Measurements from ENCODE around the gene SPART. TPM values are rescaled to one million over a fixed set of nuclear protein-coding genes. Genes with fewer than 3 reads are reported as not detected.
"Not testable (repeated sequence)": the region's sequence is repeated elsewhere in the genome, so short reads cannot be mapped to it uniquely, and the experiment has no call there.

The SPART gene
- total RNA-seq, 2 donors from 2014 or later, result 86.8 to 116 TPM

GRCh38 chr13:36339600-36340155, 6.5 kb downstream of the SPART start:
- no peaks in the 10 kb centered on the region for H3K27me3 ChIP-seq (replicated peaks; ENCODE audit: insufficient read depth)
- no peak overlapping the region for H3K4me3 ChIP-seq
- TF ChIP-seq CTCF (IDR thresholded peaks at IDR 0.05), result no peak
- no peak for ATAC-seq (ENCODE audit: insufficient number of reproducible peaks, low FRiP score, low read depth)
- peaks cover 12 to 52% of the 10 kb centered on the region in 2 donors for H3K4me1 ChIP-seq (ENCODE audit: control insufficient read depth in 1 of 2, low read depth in 2 of 2)
- H3K27ac ChIP-seq, result no peak overlapping the region
- DNase-seq (ENCODE audit: low spot score), result no peak
- no peaks in the 10 kb centered on the region for H3K9me3 ChIP-seq
- H3K36me3 ChIP-seq, result peaks cover 4% of the 10 kb centered on the region

DNA sequence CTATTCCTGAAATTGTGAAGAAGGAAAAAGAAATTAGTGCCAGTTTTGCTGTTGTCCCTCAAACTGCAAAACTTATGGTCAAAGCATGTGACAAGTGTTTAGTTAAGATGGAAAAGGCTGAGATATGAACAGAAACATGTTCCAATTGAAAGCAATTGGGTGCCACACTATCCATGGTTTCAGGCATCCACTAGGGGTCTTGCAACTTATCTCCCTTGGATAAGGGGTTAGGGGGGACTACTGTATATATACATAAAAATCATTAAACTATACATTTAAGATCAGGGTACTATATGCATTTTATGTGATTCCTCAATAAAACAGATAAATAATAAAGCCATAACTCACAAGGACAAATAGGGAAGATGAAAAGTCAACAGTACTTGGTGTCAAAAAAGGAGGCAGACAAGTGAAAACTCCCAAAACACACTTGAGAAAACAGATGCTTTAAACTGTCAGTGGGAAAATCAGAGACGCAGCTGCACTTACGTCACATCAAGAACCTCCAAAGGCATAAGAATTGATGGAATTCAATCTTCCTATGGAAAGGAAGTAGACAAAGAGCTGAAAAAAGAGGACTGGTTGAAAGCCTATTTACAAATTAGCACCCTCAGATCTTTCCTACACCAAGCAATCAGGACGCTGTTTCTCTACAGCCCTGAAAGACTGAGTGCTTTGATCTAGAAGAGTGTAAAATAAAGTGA, 8.1 kb downstream of the SPART start:
- DNase-seq (ENCODE audit: low spot score) (no peak), ATAC-seq (ENCODE audit: insufficient number of reproducible peaks, low FRiP score, low read depth) (no peak)
- Histone ChIP-seq H3K4me3 (no peak overlapping the region), H3K27ac (no peak overlapping the region), H3K4me1 (ENCODE audit: control insufficient read depth in 1 of 2, low read depth in 2 of 2) (peaks cover 14 to 61% of the 10 kb centered on the region in 2 donors), H3K36me3 (peaks cover 4% of the 10 kb centered on the region), H3K27me3 (replicated peaks; ENCODE audit: insufficient read depth) (no peaks in the 10 kb centered on the region), H3K9me3 (no peaks in the 10 kb centered on the region)
- no peak for TF ChIP-seq CTCF (IDR thresholded peaks at IDR 0.05)

DNA sequence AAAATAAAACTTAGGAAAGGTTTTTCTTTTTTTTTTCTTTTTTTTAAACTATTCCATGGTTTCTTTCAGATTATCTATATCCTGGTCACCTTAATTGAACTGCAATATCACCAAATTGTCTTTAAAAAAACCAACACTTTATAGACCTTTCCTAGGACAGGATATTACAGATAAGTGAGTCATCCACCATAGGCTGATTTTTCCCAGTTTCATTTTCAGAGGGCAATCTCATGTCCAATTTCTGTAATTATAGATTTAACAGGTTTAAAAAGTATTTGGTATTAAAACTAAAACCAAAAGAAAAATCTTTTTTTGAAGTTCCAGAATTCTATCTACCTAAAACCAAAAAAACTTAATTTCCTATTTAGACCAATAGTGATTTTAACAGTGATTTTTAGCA, 13.2 kb downstream of the SPART start:
- Histone ChIP-seq H3K4me1 (ENCODE audit: control insufficient read depth in 1 of 2, low read depth in 2 of 2) (peaks cover 10 to 68% of the 10 kb centered on the region in 2 donors), H3K9me3 (no peaks in the 10 kb centered on the region), H3K4me3 (no peak overlapping the region), H3K27me3 (replicated peaks; ENCODE audit: insufficient read depth) (no peaks in the 10 kb centered on the region), H3K36me3 (peaks cover 24% of the 10 kb centered on the region), H3K27ac (no peak overlapping the region)
- no peak for DNase-seq (ENCODE audit: low spot score)
- no peak for TF ChIP-seq CTCF (IDR thresholded peaks at IDR 0.05)
- no peak for ATAC-seq (ENCODE audit: insufficient number of reproducible peaks, low FRiP score, low read depth)

DNA sequence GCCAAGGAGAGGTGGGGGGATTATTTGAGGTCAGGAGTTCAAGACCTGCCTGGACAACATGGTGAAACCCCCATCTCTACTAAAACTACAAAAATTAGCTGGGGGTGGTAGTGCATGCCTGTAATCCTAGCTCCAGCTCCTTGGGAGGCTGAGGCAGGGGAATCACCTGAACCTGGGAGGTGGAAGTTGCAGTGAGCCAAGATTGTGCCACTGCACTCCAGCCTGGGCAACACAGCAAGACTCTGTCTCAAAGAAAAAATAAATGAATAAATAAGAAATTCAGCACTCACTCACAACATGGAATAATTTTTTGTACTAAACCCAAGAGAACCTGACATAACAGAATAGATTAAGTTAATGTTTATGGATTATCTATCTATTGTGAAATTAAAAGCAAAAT, 13.9 kb downstream of the SPART start:
- DNase-seq (ENCODE audit: low spot score); ATAC-seq (ENCODE audit: insufficient number of reproducible peaks, low FRiP score, low read depth); H3K9me3 ChIP-seq; H3K27ac ChIP-seq; H3K27me3 ChIP-seq (replicated peaks; ENCODE audit: insufficient read depth); H3K4me3 ChIP-seq: not testable (repeated sequence)
- Histone ChIP-seq H3K4me1 (ENCODE audit: control insufficient read depth in 1 of 2, low read depth in 2 of 2) (peaks cover 10 to 64% of the 10 kb centered on the region in 2 donors), H3K36me3 (peaks cover 28% of the 10 kb centered on the region)

- H3K9me3 ChIP-seq, result no peaks in the 10 kb centered on the region
- peaks cover 31% of the 10 kb centered on the region for H3K36me3 ChIP-seq
- ATAC-seq (ENCODE audit: insufficient number of reproducible peaks, low FRiP score, low read depth), result no peak
- no peak overlapping the region for H3K27ac ChIP-seq
- H3K4me3 ChIP-seq, result no peak overlapping the region
- TF ChIP-seq CTCF (IDR thresholded peaks at IDR 0.05), result no peak
- DNase-seq (ENCODE audit: low spot score), result no peak
- no peaks in the 10 kb centered on the region for H3K27me3 ChIP-seq (replicated peaks; ENCODE audit: insufficient read depth)
- H3K4me1 ChIP-seq (ENCODE audit: control insufficient read depth in 1 of 2, low read depth in 2 of 2), result peaks cover 10 to 54% of the 10 kb centered on the region in 2 donors
These were observed 14.9 kb downstream of the SPART start for GRCh38 chr13:36331280-36331679.
